Fibroblast of lung (primary cell): ENCODE measurements around the gene HSH2D. TPM values are rescaled to one million over a fixed set of nuclear protein-coding genes. Genes with fewer than 3 reads are reported as not detected.

Source experiments
- DNase-seq, 2 donors: peaks; one replicate each; pipeline versions ENCODE4 v3.0.0 to v3.0.0-alpha.2; 2010; ENCODE audit warnings: low read depth in 2 of 2
- H2AFZ ChIP-seq: 2 replicates; pipeline ENCODE4 v1.5.1; 2012; ENCODE audit warnings: low read length, control low read depth, inconsistent platforms
- H3K27ac ChIP-seq: 2 replicates; pipeline ENCODE4 v1.5.1; 2011; ENCODE audit warnings: low read length, control low read depth; ENCODE audit not compliant: insufficient read depth
- H3K27me3 ChIP-seq: 2 replicates; pipeline ENCODE4 v1.5.1; 2011; ENCODE audit warnings: mild to moderate bottlenecking, low read length; ENCODE audit not compliant: control insufficient read depth, insufficient read depth
- H3K36me3 ChIP-seq: 2 replicates; pipeline ENCODE4 v1.5.1; 2011; ENCODE audit warnings: low read length; ENCODE audit not compliant: control insufficient read depth, insufficient read depth
- H3K4me1 ChIP-seq: 2 replicates; pipeline ENCODE4 v1.5.1; 2011; ENCODE audit warnings: low read length; ENCODE audit not compliant: control insufficient read depth, insufficient read depth; ENCODE audit errors: extremely low read depth
- H3K4me2 ChIP-seq: 2 replicates; pipeline ENCODE4 v1.5.1; 2011; ENCODE audit warnings: low read length, control low read depth; ENCODE audit not compliant: insufficient read depth; ENCODE audit errors: extremely low read depth
- H3K4me3 ChIP-seq, 4 experiments: fragments of 200-600 bp in 1 of 4; sonication (generic) in 1 of 4; replicated peaks in 1 of 4; 2 replicates each; pipeline ENCODE4 v1.5.1; 2011 to 2016; ENCODE audit warnings: low read length in 4 of 4, low read depth in 3 of 4, mild to moderate bottlenecking in 3 of 4, control low read depth in 2 of 4, inconsistent platforms in 1 of 4, mixed read lengths in 1 of 4; ENCODE audit not compliant: insufficient read depth in 1 of 4; ENCODE audit errors: control extremely low read depth in 1 of 4
- H3K79me2 ChIP-seq: 2 replicates; pipeline ENCODE4 v1.5.1; 2012; ENCODE audit warnings: mild to moderate bottlenecking, low read length, inconsistent platforms; ENCODE audit not compliant: control insufficient read depth, insufficient read depth
- H3K9ac ChIP-seq: 2 replicates; pipeline ENCODE4 v1.5.1; 2011; ENCODE audit warnings: mild to moderate bottlenecking, low read length, control low read depth; ENCODE audit not compliant: insufficient read depth
- H3K9me3 ChIP-seq: 2 replicates; pipeline ENCODE4 v1.5.1; 2012; ENCODE audit warnings: low read depth, low read length; ENCODE audit not compliant: control insufficient read depth, insufficient read depth
- H4K20me1 ChIP-seq: 2 replicates; pipeline ENCODE4 v1.5.1; 2011; ENCODE audit warnings: low read length; ENCODE audit not compliant: control insufficient read depth, insufficient read depth; ENCODE audit errors: extremely low read depth
- CTCF ChIP-seq, 2 donors: IDR thresholded peaks in 1 of 2; conservative IDR thresholded peaks in 1 of 2; 1 replicate in 1 of 2; 2 replicates in 1 of 2; pipeline ENCODE4 v1.5.1; 2011 to 2012; ENCODE audit warnings: low read length in 2 of 2, control low read depth in 1 of 2, inconsistent platforms in 1 of 2, low read depth in 1 of 2, mild to moderate bottlenecking in 1 of 2
- EZH2 ChIP-seq: IDR thresholded peaks from 2 replicates; pipeline ENCODE4 v1.5.1; 2012; ENCODE audit warnings: low read length, control low read depth, mild to moderate bottlenecking; ENCODE audit errors: missing control alignments
- polyA plus RNA-seq, 2 donors: library from polyadenylated mRNA; depleted of rRNA in 1 of 2; stranded (reverse) in 1 of 2; unstranded in 1 of 2; fragments of >200 nt; gene quantifications; 2 replicates each; pipeline ENCODE4 v1.2.1, GENCODE V29; 2011 to 2012; ENCODE audit warnings: missing spikeins in 1 of 2
- total RNA-seq: library from RNA; depleted of rRNA; stranded (reverse); fragments of >200 nt; gene quantifications from 2 replicates; pipeline ENCODE4 v1.2.1, GENCODE V29; 2014

The HSH2D gene
- total and polyA plus RNA-seq, 2 donors (not counting 1 experiment from before 2014, with no cell fraction given), result not detected

- peaks cover 16% of the 10 kb centered on the region for H3K36me3 ChIP-seq
- no peaks in the 10 kb centered on the region for H3K27me3 ChIP-seq
- no peak for DNase-seq
- H2AFZ ChIP-seq, result no peak overlapping the region
- no peak overlapping the region for H3K4me2 ChIP-seq
- H3K27ac ChIP-seq, result no peak overlapping the region
- H3K9ac ChIP-seq, result no peak overlapping the region
- no peaks in the 10 kb centered on the region for H3K9me3 ChIP-seq
- TF ChIP-seq CTCF (conservative IDR thresholded peaks at IDR 0.05 in 1 of 2, IDR thresholded peaks at IDR 0.05 in 1 of 2; ENCODE audit: low read depth in 1 of 2, low read length in 2 of 2) (no peak), EZH2 (no peak)
- H4K20me1 ChIP-seq, result no peaks in the 10 kb centered on the region
- no peak overlapping the region for H3K4me3 ChIP-seq
- no peaks in the 10 kb centered on the region for H3K4me1 ChIP-seq
- H3K79me2 ChIP-seq, result no peaks in the 10 kb centered on the region
Measured at GRCh38 chr19:16135430-16136127, 7.9 kb upstream of the HSH2D start.

GRCh38 chr19:16136185-16136999 lies 7.1 kb upstream of the HSH2D start:
- Histone ChIP-seq H3K36me3 (peaks cover 16% of the 10 kb centered on the region), H3K79me2 (no peaks in the 10 kb centered on the region), H2AFZ (no peak overlapping the region), H3K4me3 (no peak overlapping the region), H3K27me3 (no peaks in the 10 kb centered on the region), H3K4me1 (no peaks in the 10 kb centered on the region), H3K4me2 (no peak overlapping the region), H3K9me3 (no peaks in the 10 kb centered on the region), H3K9ac (no peak overlapping the region), H4K20me1 (no peaks in the 10 kb centered on the region), H3K27ac (no peak overlapping the region)
- no peak for DNase-seq
- no peak for TF ChIP-seq CTCF (conservative IDR thresholded peaks at IDR 0.05 in 1 of 2, IDR thresholded peaks at IDR 0.05 in 1 of 2; ENCODE audit: low read depth in 1 of 2, low read length in 2 of 2)
- no peak for TF ChIP-seq EZH2

- Histone ChIP-seq H3K4me3 (no peak overlapping the region), H3K27me3 (no peaks in the 10 kb centered on the region), H3K4me1 (no peaks in the 10 kb centered on the region), H2AFZ (no peak overlapping the region), H3K79me2 (no peaks in the 10 kb centered on the region), H3K9ac (no peak overlapping the region), H3K9me3 (no peaks in the 10 kb centered on the region), H4K20me1 (no peaks in the 10 kb centered on the region), H3K36me3 (no peaks in the 10 kb centered on the region), H3K4me2 (no peak overlapping the region), H3K27ac (no peak overlapping the region)
- TF ChIP-seq CTCF (conservative IDR thresholded peaks at IDR 0.05 in 1 of 2, IDR thresholded peaks at IDR 0.05 in 1 of 2; ENCODE audit: low read depth in 1 of 2, low read length in 2 of 2), result no peak
- TF ChIP-seq EZH2, result no peak
- no peak for DNase-seq
Measured at GRCh38 chr19:16139752-16140151, 3.7 kb upstream of the HSH2D start.
